ENCODE data around the gene FAM174B. TPM values are rescaled to one million over a fixed set of nuclear protein-coding genes. Genes with fewer than 3 reads are reported as not detected.

FAM174B gene
- total RNA-seq, 1 donor from 2014 or later, result 11.0 TPM

- Mint-ChIP-seq H3K27ac (ENCODE audit: unreplicated experiment) (no peak overlapping the region), H3K9me3 (ENCODE audit: unreplicated experiment) (no peaks in the 10 kb centered on the region), H3K27me3 (ENCODE audit: unreplicated experiment) (peaks cover 2% of the 10 kb centered on the region), H3K4me1 (ENCODE audit: unreplicated experiment) (peaks cover 29% of the 10 kb centered on the region), H3K36me3 (ENCODE audit: unreplicated experiment) (peaks cover 2% of the 10 kb centered on the region), H3K4me3 (ENCODE audit: unreplicated experiment) (no peak overlapping the region)
- no peak for DNase-seq (ENCODE audit: extremely low spot score, unreplicated experiment)
- no peak for TF ChIP-seq CTCF (IDR thresholded peaks at IDR 0.05)
These were observed 28.6 kb downstream of the FAM174B start for GRCh38 chr15:92627014-92627413.

- Mint-ChIP-seq H3K4me1 (ENCODE audit: unreplicated experiment) (peaks cover 43% of the 10 kb centered on the region), H3K27me3 (ENCODE audit: unreplicated experiment) (peaks cover 2% of the 10 kb centered on the region), H3K27ac (ENCODE audit: unreplicated experiment) (peak overlapping the region; percentile 63), H3K9me3 (ENCODE audit: unreplicated experiment) (no peaks in the 10 kb centered on the region), H3K4me3 (ENCODE audit: unreplicated experiment) (no peak overlapping the region), H3K36me3 (ENCODE audit: unreplicated experiment) (peaks cover 2% of the 10 kb centered on the region)
- TF ChIP-seq CTCF (IDR thresholded peaks at IDR 0.05), result no peak
- DNase-seq (ENCODE audit: extremely low spot score, unreplicated experiment), result no peak
These were observed 30.2 kb downstream of the FAM174B start for GRCh38 chr15:92625251-92625980.

- DNase-seq (ENCODE audit: extremely low spot score, unreplicated experiment), result no peak
- TF ChIP-seq CTCF (IDR thresholded peaks at IDR 0.05), result no peak
- Mint-ChIP-seq H3K9me3 (ENCODE audit: unreplicated experiment) (no peaks in the 10 kb centered on the region), H3K36me3 (ENCODE audit: unreplicated experiment) (no peaks in the 10 kb centered on the region), H3K4me1 (ENCODE audit: unreplicated experiment) (peaks cover 52% of the 10 kb centered on the region), H3K27ac (ENCODE audit: unreplicated experiment) (peak overlapping the region; percentile 63), H3K27me3 (ENCODE audit: unreplicated experiment) (no peaks in the 10 kb centered on the region), H3K4me3 (ENCODE audit: unreplicated experiment) (no peak overlapping the region)
These were observed 31.1 kb downstream of the FAM174B start for GRCh38 chr15:92624401-92624991.

- Mint-ChIP-seq H3K4me1 (ENCODE audit: unreplicated experiment) (peaks cover 59% of the 10 kb centered on the region), H3K27ac (ENCODE audit: unreplicated experiment) (no peak overlapping the region), H3K27me3 (ENCODE audit: unreplicated experiment) (no peaks in the 10 kb centered on the region), H3K4me3 (ENCODE audit: unreplicated experiment) (no peak overlapping the region), H3K36me3 (ENCODE audit: unreplicated experiment) (no peaks in the 10 kb centered on the region), H3K9me3 (ENCODE audit: unreplicated experiment) (no peaks in the 10 kb centered on the region)
- DNase-seq (ENCODE audit: extremely low spot score, unreplicated experiment), result no peak
- no peak for TF ChIP-seq CTCF (IDR thresholded peaks at IDR 0.05)
These were observed 32.1 kb downstream of the FAM174B start for GRCh38 chr15:92623435-92623834.

GRCh38 chr15:92621972-92622533, 33.5 kb downstream of the FAM174B start:
- no peaks in the 10 kb centered on the region for H3K27me3 Mint-ChIP-seq (ENCODE audit: unreplicated experiment)
- H3K4me1 Mint-ChIP-seq (ENCODE audit: unreplicated experiment), result peaks cover 73% of the 10 kb centered on the region
- no peak for DNase-seq (ENCODE audit: extremely low spot score, unreplicated experiment)
- H3K9me3 Mint-ChIP-seq (ENCODE audit: unreplicated experiment), result no peaks in the 10 kb centered on the region
- H3K36me3 Mint-ChIP-seq (ENCODE audit: unreplicated experiment), result no peaks in the 10 kb centered on the region
- no peak overlapping the region for H3K4me3 Mint-ChIP-seq (ENCODE audit: unreplicated experiment)
- no peak overlapping the region for H3K27ac Mint-ChIP-seq (ENCODE audit: unreplicated experiment)
- TF ChIP-seq CTCF (IDR thresholded peaks at IDR 0.05), result no peak

Data from osteocyte (in vitro differentiated cells).